ENCODE measurements around the gene HNF1B.

HNF1B gene

DNA sequence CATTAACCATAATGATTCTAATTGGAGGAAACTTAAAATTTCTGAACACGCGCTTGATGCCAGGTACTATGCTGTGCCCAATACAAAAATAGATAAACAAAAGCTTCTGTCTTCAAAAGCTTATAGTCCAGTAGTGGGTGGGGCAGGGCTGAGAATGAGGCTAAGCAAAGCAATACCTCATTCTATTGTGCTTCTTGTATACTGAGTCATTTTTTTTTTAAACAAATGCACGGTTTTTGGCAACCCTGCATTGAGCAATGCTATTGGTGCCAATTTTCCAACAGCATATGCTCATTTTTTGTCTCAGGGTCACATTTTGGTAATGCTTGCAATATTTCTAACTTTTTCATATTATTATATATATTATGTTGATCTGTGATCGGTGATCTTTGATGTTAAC, 34.7 kb upstream of the HNF1B start:
- Histone ChIP-seq H3K27ac (ENCODE audit: low read depth, low read length) (no peak overlapping the region), H3K36me3 (ENCODE audit: control insufficient read depth, low read length) (no peaks in the 10 kb centered on the region), H3K4me1 (ENCODE audit: control insufficient read depth, low read length) (peaks cover 13% of the 10 kb centered on the region), H3K4me3 (ENCODE audit: low read length) (no peak overlapping the region), H3F3A (ENCODE audit: control insufficient read depth, insufficient read depth) (no peaks in the 10 kb centered on the region), H3K27me3 (ENCODE audit: control insufficient read depth, low read length) (no peaks in the 10 kb centered on the region), H3K4me2 (ENCODE audit: low read length) (no peak overlapping the region), H3K9me3 (ENCODE audit: control insufficient read depth, insufficient read depth, low read length) (no peaks in the 10 kb centered on the region), H4K20me1 (ENCODE audit: control insufficient read depth, insufficient read depth, low read depth, low read length) (no peaks in the 10 kb centered on the region), H3K9me2 (replicated peaks; ENCODE audit: control insufficient read depth, low read length) (no peaks in the 10 kb centered on the region), H3K79me2 (ENCODE audit: control insufficient read depth, low read length) (no peaks in the 10 kb centered on the region)
- TF ChIP-seq, protein P1, sequence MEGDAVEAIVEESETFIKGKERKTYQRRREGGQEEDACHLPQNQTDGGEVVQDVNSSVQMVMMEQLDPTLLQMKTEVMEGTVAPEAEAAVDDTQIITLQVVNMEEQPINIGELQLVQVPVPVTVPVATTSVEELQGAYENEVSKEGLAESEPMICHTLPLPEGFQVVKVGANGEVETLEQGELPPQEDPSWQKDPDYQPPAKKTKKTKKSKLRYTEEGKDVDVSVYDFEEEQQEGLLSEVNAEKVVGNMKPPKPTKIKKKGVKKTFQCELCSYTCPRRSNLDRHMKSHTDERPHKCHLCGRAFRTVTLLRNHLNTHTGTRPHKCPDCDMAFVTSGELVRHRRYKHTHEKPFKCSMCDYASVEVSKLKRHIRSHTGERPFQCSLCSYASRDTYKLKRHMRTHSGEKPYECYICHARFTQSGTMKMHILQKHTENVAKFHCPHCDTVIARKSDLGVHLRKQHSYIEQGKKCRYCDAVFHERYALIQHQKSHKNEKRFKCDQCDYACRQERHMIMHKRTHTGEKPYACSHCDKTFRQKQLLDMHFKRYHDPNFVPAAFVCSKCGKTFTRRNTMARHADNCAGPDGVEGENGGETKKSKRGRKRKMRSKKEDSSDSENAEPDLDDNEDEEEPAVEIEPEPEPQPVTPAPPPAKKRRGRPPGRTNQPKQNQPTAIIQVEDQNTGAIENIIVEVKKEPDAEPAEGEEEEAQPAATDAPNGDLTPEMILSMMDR (IDR thresholded peaks at IDR 0.05; ENCODE audit: low read depth, low read length, poor library complexity, severe bottlenecking) = no peak
- no peak for TF ChIP-seq EZH2phosphoT487 (IDR thresholded peaks at IDR 0.05; ENCODE audit: borderline replicate concordance, low read length)

DNA sequence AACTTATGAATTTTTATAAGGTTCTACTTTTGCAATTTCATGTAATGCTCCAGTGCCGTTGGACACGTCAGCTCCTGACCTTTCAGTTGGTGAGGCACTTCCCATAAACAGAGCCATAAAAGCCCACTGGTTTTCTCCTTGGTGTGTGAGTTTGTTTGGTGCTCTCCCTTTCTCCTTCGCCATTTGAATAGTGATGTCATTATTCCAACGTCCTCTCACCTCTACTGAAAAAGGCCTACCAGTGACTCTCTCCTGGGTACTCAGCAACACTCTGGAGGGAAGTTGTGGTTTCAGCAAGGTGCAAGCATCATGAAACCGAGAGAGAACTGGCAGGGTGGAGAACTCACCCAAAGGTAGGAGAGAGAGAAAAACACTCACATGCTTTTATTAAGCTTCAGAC, 29.6 kb upstream of the HNF1B start:
- Histone ChIP-seq H3K9me3 (ENCODE audit: control insufficient read depth, insufficient read depth, low read length) (no peaks in the 10 kb centered on the region), H3K4me3 (ENCODE audit: low read length) (no peak overlapping the region), H3F3A (ENCODE audit: control insufficient read depth, insufficient read depth) (no peaks in the 10 kb centered on the region), H3K79me2 (ENCODE audit: control insufficient read depth, low read length) (no peaks in the 10 kb centered on the region), H3K4me2 (ENCODE audit: low read length) (no peak overlapping the region), H3K36me3 (ENCODE audit: control insufficient read depth, low read length) (no peaks in the 10 kb centered on the region), H4K20me1 (ENCODE audit: control insufficient read depth, insufficient read depth, low read depth, low read length) (no peaks in the 10 kb centered on the region), H3K4me1 (ENCODE audit: control insufficient read depth, low read length) (peaks cover 6% of the 10 kb centered on the region), H3K9me2 (replicated peaks; ENCODE audit: control insufficient read depth, low read length) (no peaks in the 10 kb centered on the region), H3K27me3 (ENCODE audit: control insufficient read depth, low read length) (peaks cover 14% of the 10 kb centered on the region), H3K27ac (ENCODE audit: low read depth, low read length) (no peak overlapping the region)
- TF ChIP-seq EZH2phosphoT487 (IDR thresholded peaks at IDR 0.05; ENCODE audit: borderline replicate concordance, low read length) = no peak
- TF ChIP-seq, protein P1 (IDR thresholded peaks at IDR 0.05; ENCODE audit: low read depth, low read length, poor library complexity, severe bottlenecking) = no peak

DNA sequence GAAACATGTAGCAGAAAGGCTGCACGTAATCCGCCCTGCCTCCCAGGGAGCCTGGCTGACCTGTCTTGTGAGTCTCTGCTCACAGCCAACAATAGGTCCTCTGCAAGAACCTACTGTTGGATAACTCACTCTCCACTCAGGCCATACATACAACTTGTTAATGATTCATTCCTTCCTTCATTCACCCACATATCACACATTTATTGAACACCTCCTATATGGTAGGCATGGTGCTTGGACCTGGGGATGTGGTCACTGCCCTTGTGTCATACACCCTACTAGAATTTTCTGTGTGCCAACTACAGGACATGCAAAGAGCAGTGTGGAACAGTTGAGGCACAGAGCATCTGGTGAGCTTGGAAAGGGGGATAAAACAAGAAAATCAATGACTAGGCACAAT, 28.1 kb upstream of the HNF1B start:
- no peaks in the 10 kb centered on the region for H3K79me2 ChIP-seq (ENCODE audit: control insufficient read depth, low read length)
- H3K4me2 ChIP-seq (ENCODE audit: low read length) = no peak overlapping the region
- no peaks in the 10 kb centered on the region for H3F3A ChIP-seq (ENCODE audit: control insufficient read depth, insufficient read depth)
- H3K4me1 ChIP-seq (ENCODE audit: control insufficient read depth, low read length) = peaks cover 6% of the 10 kb centered on the region
- H3K36me3 ChIP-seq (ENCODE audit: control insufficient read depth, low read length) = no peaks in the 10 kb centered on the region
- H3K4me3 ChIP-seq (ENCODE audit: low read length) = no peak overlapping the region
- no peak overlapping the region for H3K27ac ChIP-seq (ENCODE audit: low read depth, low read length)
- no peak for TF ChIP-seq EZH2phosphoT487 (IDR thresholded peaks at IDR 0.05; ENCODE audit: borderline replicate concordance, low read length)
- TF ChIP-seq, protein P1 (IDR thresholded peaks at IDR 0.05; ENCODE audit: low read depth, low read length, poor library complexity, severe bottlenecking) = no peak
- no peaks in the 10 kb centered on the region for H4K20me1 ChIP-seq (ENCODE audit: control insufficient read depth, insufficient read depth, low read depth, low read length)
- H3K9me2 ChIP-seq (replicated peaks; ENCODE audit: control insufficient read depth, low read length) = no peaks in the 10 kb centered on the region
- no peaks in the 10 kb centered on the region for H3K9me3 ChIP-seq (ENCODE audit: control insufficient read depth, insufficient read depth, low read length)
- H3K27me3 ChIP-seq (ENCODE audit: control insufficient read depth, low read length) = peaks cover 26% of the 10 kb centered on the region

Data from DOHH2 (cell line).